Epithelial cell of proximal tubule (primary cell): ENCODE results near the gene TIGD2. TPM values are rescaled to one million over a fixed set of nuclear protein-coding genes. Genes with fewer than 3 reads are reported as not detected.
"Not testable (repeated sequence)": the region's sequence is repeated elsewhere in the genome, so short reads cannot be mapped to it uniquely, and the experiment has no call there.

Experiments used
- DNase-seq: peaks from one replicate; pipeline ENCODE4 v3.0.0-alpha.2; 2011; ENCODE audit warnings: low read depth
- H3K4me3 ChIP-seq: 2 replicates; pipeline ENCODE4 v1.5.1; 2011; ENCODE audit warnings: low read depth, mild to moderate bottlenecking, low read length
- CTCF ChIP-seq: conservative IDR thresholded peaks from 2 replicates; pipeline ENCODE4 v1.5.1; 2012; ENCODE audit warnings: low read depth, mild to moderate bottlenecking, low read length
- total RNA-seq: library from RNA; depleted of rRNA; stranded (reverse); fragments of >200 nt; gene quantifications from 2 replicates; pipeline ENCODE4 v1.2.3, GENCODE V29; 2015

TIGD2 gene
- total RNA-seq, 1 donor from 2014 or later: 3.2 TPM

GRCh38 chr4:89142691-89143669, 31.6 kb downstream of the TIGD2 start:
- no peak overlapping the region for H3K4me3 ChIP-seq
- no peak for DNase-seq
- TF ChIP-seq CTCF: no peak

GRCh38 chr4:89144652-89145051, 33.3 kb downstream of the TIGD2 start:
- not testable (repeated sequence) for DNase-seq, H3K4me3 ChIP-seq

- no peak for TF ChIP-seq CTCF
- no peak overlapping the region for H3K4me3 ChIP-seq
- no peak for DNase-seq
These were observed 34.9 kb downstream of the TIGD2 start for GRCh38 chr4:89146196-89146595.

GRCh38 chr4:89152972-89153371, 41.6 kb downstream of the TIGD2 start:
- TF ChIP-seq CTCF: no peak
- no peak for DNase-seq
- H3K4me3 ChIP-seq: no peak overlapping the region

- DNase-seq: no peak
- H3K4me3 ChIP-seq: no peak overlapping the region
- no peak for TF ChIP-seq CTCF
These were observed 45.0 kb downstream of the TIGD2 start for GRCh38 chr4:89156174-89156914.

- DNase-seq: no peak
These were observed 46.2 kb downstream of the TIGD2 start for GRCh38 chr4:89157488-89158024.

More at GRCh38 chr4:89157488-89158024, 46.2 kb downstream of the TIGD2 start:
- H3K4me3 ChIP-seq: no peak overlapping the region
- TF ChIP-seq CTCF: no peak
